Activated CD4-positive, alpha-beta T cell treated with anti-CD3 and anti-CD28 coated beads for 36 hours (primary cell): ENCODE measurements around the gene SEC61A2. TPM values are rescaled to one million over a fixed set of nuclear protein-coding genes. Genes with fewer than 3 reads are reported as not detected.
A peak's percentile ranks its signal among the peaks of the same experiment; 100 is the strongest.
"Not testable (repeated sequence)": the region's sequence is repeated elsewhere in the genome, so short reads cannot be mapped to it uniquely, and the experiment has no call there.

ENCODE experiments used
- ATAC-seq: fragments of 200-7000 bp; cut with Tn5 transposase; one replicate; pipeline ENCODE4 v1.10.0; 2021; ENCODE audit warnings: mild to moderate bottlenecking, moderate library complexity
- CTCF ChIA-PET: fragments of 350-600 bp; sonication (Branson Sonifier 250); formaldehyde crosslinking; loops from one replicate; lab custom pipeline; 2021; ENCODE audit warnings: antibody characterized with exemption; lab: Charles Lee
- POLR2A ChIA-PET: fragments of 350-600 bp; sonication (Branson Sonifier 250); formaldehyde crosslinking; loops from one replicate; lab custom pipeline; 2021; ENCODE audit warnings: antibody characterized with exemption, inconsistent platforms; lab: Charles Lee
- DNase-seq: peaks from one replicate; pipeline ENCODE4 v3.0.0-alpha.2; 2020
- H3K27ac Mint-ChIP-seq: one replicate; pipeline ENCODE4 v1.8.0; 2021; ENCODE audit warnings: mixed read lengths
- H3K27me3 Mint-ChIP-seq: one replicate; pipeline ENCODE4 v1.8.0; 2021; ENCODE audit warnings: mixed read lengths
- H3K36me3 Mint-ChIP-seq: one replicate; pipeline ENCODE4 v1.8.0; 2021; ENCODE audit warnings: low read depth, mixed read lengths
- H3K4me1 Mint-ChIP-seq: one replicate; pipeline ENCODE4 v1.8.0; 2021; ENCODE audit warnings: mixed read lengths
- H3K4me3 Mint-ChIP-seq: one replicate; pipeline ENCODE4 v1.8.0; 2021; ENCODE audit warnings: mild to moderate bottlenecking, moderate library complexity, mixed read lengths
- H3K9me3 Mint-ChIP-seq: one replicate; pipeline ENCODE4 v1.8.0; 2021; ENCODE audit warnings: low read depth, mixed read lengths
- intact Hi-C, 2 experiments: fragments of 100-400 bp; cut with DNase I in 1 of 2; cut with micrococcal nuclease in 1 of 2; formaldehyde crosslinking; loops; one replicate each; pipeline versions ENCODE4 v1.14.2 to v1.15.1; 2022 to 2024; cut with DNase I, micrococcal nuclease
- total RNA-seq, 2 experiments: library from RNA; stranded (reverse); gene quantifications; one replicate each; pipeline ENCODE4 v1.2.3, GENCODE V29; 2021

Gene SEC61A2
- 10 to 100 TPM; 11.3 to 12.0 TPM for total RNA-seq

DNA sequence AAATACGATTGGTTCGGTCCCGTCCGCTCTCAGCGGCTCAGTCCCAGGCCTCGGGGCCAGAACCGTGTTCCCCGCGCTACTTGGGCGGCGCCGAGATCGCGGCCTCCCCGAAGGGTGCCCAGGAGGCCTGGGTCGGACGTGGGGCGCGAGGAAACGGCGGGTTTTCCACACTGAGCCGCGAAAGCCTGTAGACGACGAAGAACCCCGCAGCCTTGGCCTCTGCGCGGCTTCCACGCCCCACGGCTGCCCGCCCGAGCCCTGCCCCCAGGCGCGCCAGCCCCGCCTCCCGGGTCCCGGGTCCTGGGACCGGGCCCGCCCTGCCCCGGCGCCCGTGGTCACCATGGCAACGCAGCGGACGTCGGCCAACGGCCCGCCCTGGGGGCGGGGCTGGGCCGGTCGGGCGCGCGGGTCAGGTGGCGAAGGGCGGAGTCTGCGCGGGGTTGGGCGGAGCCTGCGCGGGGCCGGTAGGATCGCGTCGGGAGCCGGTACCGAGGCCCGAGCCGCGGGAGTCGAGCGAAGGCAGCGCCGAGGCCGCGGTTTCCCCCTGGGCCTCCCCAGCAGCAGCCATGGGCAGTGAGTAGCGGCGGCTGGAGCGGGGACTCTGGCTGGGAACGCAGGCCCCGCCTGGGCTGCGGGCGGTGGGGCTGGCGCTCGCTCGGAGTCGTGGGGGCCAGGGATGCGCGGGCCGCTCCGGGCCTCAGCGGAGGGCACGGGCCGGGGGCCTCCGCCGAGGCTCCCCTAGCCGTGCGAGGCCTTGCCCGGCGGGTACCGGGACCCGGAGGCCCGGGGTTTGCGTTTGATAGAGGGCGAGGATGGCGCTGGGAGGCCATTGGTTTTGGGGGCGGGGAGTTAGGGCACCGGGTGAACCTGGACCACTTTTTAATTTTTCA is at the start of gene SEC61A2:
Gene SEC61A2, plus strand, starts transcription at position 456 of the 890 bp plus-strand sequence. Its CDS starts 111 bp downstream, at position 567.
- CTCF ChIA-PET: interaction anchor here (0.8 to 1.6 kb wide), 4 partner anchors 35 to 88 kb away, joined by 3 to 6 read pairs (median 4); partner anchors contain the start of genes CDC123 and NUDT5
- intact Hi-C loops: loop anchor here (1.0 to 10.0 kb wide), 9 partner anchors 16 to 1173 kb away; partner anchors contain the start of genes NUDT5 (in 2 of the 2), DHTKD1 (in 1 of the 2), MCM10 (in 1 of the 2) and OPTN (in 1 of the 2)
- peak within 1 kb of the TSS; percentile 81 for H3K4me3 Mint-ChIP-seq
- peaks cover 19% of the 10 kb centered on the region for H3K4me1 Mint-ChIP-seq
- peak within 1 kb of the TSS; percentile 76 for H3K27ac Mint-ChIP-seq
- DNase-seq (peak; percentile 99), ATAC-seq (peak; percentile 96)
- H3K36me3 Mint-ChIP-seq: peaks cover 16% of the 10 kb centered on the region
- no peaks in the 10 kb centered on the region for H3K9me3 Mint-ChIP-seq
- no peaks in the 10 kb centered on the region for H3K27me3 Mint-ChIP-seq
- POLR2A ChIA-PET: no interaction called here

DNA sequence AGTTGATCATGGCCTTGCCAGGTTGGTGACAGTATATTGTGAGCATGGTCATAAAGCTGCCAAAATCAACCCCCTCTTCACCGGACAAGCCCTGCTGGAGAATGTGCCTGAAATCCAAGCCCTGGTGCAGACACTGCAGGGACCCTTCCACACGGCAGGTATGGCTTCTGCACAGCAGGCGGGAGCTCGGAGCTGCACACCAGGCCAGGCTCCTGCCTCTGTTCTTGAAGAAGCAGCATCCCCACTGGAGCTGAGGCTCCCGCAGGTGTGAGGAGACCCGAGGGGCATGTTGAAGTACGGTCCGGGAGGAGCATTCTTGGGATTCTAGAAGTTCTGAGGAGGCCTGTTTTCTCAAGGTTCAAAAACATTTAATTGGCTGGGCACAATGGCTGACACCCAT is 48.0 kb upstream of the SEC61A2 start:
- no peak overlapping the region for H3K27ac Mint-ChIP-seq
- H3K27me3 Mint-ChIP-seq: no peaks in the 10 kb centered on the region
- intact Hi-C loops: no loop called here
- POLR2A ChIA-PET: no interaction called here
- peaks cover 8% of the 10 kb centered on the region for H3K36me3 Mint-ChIP-seq
- ATAC-seq (no peak), DNase-seq (no peak)
- CTCF ChIA-PET: interaction anchor here (0.6 kb wide), 1 partner anchor 823 kb away, joined by 3 read pairs; no protein-coding TSS in a partner anchor
- no peak overlapping the region for H3K4me3 Mint-ChIP-seq
- H3K9me3 Mint-ChIP-seq: no peaks in the 10 kb centered on the region
- no peaks in the 10 kb centered on the region for H3K4me1 Mint-ChIP-seq

DNA sequence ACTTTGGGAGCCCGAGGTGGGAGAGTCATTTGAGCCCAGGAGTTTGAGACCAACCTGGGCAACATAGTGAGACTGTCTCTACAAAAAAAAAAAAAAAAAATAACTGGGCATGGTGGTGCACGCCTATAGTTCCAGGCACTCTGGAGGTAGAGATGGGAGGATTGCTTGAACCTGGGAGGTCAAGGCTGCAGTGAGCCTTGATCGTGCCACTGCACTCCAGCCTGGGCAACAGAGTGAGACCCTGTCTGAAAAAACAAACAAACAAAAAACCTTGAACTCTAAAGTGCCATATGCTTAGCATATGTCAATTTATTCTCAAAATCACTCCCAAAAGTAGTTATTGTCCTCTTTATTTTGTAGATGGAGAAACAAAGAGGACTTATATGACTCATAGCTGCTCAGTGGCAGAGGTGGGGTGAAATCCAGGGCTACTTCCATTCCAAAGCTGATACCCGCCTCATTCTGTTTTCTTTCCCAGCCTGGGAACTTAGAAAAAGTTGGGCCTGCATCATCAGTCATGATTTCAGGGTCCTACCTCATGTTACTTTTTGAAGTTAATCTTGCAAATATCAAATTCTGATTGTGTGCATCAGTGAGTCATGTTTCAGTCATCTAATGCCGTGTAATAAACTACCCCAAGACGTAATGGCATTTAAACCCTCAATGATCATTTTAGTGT is 47.5 kb upstream of the SEC61A2 start:
- H3K4me3 Mint-ChIP-seq: no peak overlapping the region
- CTCF ChIA-PET: no interaction called here

DNA sequence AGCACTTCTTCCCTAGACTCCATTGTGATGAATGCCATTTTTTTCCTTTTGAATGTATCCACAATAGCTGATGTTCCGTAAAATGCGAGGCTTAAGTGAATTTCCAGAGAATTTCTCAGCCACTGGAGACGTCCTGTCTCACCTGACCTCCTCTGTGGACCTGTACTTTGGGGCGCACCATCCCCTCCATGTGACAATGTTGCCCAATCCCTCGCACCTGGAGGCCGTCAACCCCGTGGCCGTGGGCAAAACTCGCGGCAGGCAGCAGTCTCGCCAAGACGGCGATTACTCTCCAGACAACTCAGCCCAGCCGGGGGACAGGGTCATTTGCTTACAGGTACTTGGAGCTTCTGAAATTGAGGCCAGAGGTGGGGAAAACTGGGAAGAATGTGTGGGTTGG is 40.6 kb upstream of the SEC61A2 start:
- Mint-ChIP-seq H3K27me3 (no peaks in the 10 kb centered on the region), H3K27ac (no peak overlapping the region), H3K4me1 (no peaks in the 10 kb centered on the region), H3K36me3 (peaks cover 37% of the 10 kb centered on the region), H3K9me3 (no peaks in the 10 kb centered on the region), H3K4me3 (no peak overlapping the region)
- DNase-seq: no peak
- ChIA-PET POLR2A (no interaction called here), CTCF (no interaction called here)
- intact Hi-C loops: no loop called here
- ATAC-seq: no peak

More for the DNA sequence above, 47.5 kb upstream of the SEC61A2 start:
- Mint-ChIP-seq H3K4me1 (no peaks in the 10 kb centered on the region), H3K9me3 (no peaks in the 10 kb centered on the region), H3K27me3 (no peaks in the 10 kb centered on the region), H3K36me3 (peaks cover 8% of the 10 kb centered on the region), H3K27ac (no peak overlapping the region)
- intact Hi-C loops: no loop called here
- ATAC-seq: no peak
- POLR2A ChIA-PET: interaction anchor here (0.7 kb wide), 1 partner anchor 934 kb away, joined by 5 read pairs; no protein-coding TSS in a partner anchor
- no peak for DNase-seq

DNA sequence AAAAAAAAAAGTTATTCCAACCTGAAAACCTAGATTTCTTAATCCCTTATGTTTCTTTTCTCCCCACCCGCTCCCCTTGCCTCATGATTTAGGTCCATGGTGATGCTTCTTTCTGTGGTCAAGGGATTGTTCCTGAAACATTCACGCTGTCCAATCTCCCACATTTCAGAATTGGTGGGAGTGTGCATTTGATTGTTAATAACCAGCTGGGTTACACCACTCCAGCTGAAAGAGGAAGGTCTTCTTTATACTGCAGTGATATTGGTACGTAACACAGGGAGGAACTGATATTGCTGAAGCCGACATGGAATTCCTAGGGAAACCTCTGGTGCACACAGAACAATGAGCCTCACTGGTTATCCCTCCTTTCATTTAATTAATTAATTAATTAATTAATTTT is 38.1 kb upstream of the SEC61A2 start:
- DNase-seq: no peak
- H3K9me3 Mint-ChIP-seq: no peaks in the 10 kb centered on the region

DNA sequence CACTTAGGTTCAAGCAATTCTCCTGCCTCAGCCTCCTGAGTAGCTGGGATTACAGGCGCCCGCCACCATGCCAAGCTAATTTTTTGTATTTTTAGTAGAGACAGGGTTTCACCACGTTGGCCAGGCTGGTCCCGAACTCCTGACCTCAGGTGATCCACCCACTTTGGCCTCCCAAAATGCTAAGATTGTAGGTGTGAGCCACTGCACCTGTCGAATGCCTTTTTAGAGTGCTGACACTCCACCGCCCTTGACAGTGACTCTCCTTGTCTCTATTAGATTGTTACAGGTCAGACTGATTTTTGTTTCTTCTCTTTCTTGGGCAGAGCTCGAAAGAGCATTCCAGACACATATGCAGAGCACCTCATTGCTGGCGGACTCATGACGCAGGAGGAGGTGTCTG is 32.1 kb upstream of the SEC61A2 start:
- H3K4me1 Mint-ChIP-seq, H3K9me3 Mint-ChIP-seq, H3K27me3 Mint-ChIP-seq, CTCF ChIA-PET, ATAC-seq, H3K27ac Mint-ChIP-seq, H3K4me3 Mint-ChIP-seq, POLR2A ChIA-PET, DNase-seq, intact Hi-C loops: not testable (repeated sequence)
- H3K36me3 Mint-ChIP-seq: peaks cover 36% of the 10 kb centered on the region

More for the DNA sequence above, 38.1 kb upstream of the SEC61A2 start:
- Mint-ChIP-seq H3K4me3 (no peak overlapping the region), H3K27ac (no peak overlapping the region), H3K4me1 (no peaks in the 10 kb centered on the region), H3K27me3 (no peaks in the 10 kb centered on the region), H3K36me3 (peaks cover 33% of the 10 kb centered on the region)
- CTCF ChIA-PET: no interaction called here
- intact Hi-C loops: no loop called here
- ATAC-seq: no peak
- POLR2A ChIA-PET: no interaction called here

DNA sequence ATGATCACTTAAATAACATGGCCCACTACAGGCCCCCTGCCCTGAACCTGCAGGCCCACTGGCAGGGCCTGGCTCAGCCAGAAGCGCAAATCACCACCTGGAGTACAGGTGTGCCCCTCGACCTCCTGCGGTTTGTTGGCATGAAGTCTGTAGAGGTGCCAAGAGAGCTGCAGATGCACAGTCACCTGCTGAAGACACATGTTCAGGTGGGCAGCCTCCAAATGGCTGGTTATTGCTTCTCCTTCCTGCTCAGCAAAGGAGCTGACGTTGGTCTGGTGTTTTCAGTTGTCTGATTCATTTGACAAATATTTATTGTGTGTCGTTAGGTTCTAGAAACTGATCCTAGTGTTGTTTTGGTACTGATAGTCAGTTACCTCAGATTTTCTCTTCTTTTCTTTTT is 31.7 kb upstream of the SEC61A2 start:
- Mint-ChIP-seq H3K4me3 (no peak overlapping the region), H3K9me3 (no peaks in the 10 kb centered on the region), H3K27ac (no peak overlapping the region), H3K4me1 (no peaks in the 10 kb centered on the region), H3K36me3 (peaks cover 33% of the 10 kb centered on the region), H3K27me3 (no peaks in the 10 kb centered on the region)
- ATAC-seq: no peak
- intact Hi-C loops: no loop called here
- POLR2A ChIA-PET: no interaction called here
- no peak for DNase-seq
- CTCF ChIA-PET: interaction anchor here (0.6 kb wide), 1 partner anchor 261 kb away, joined by 3 read pairs; no protein-coding TSS in a partner anchor

DNA sequence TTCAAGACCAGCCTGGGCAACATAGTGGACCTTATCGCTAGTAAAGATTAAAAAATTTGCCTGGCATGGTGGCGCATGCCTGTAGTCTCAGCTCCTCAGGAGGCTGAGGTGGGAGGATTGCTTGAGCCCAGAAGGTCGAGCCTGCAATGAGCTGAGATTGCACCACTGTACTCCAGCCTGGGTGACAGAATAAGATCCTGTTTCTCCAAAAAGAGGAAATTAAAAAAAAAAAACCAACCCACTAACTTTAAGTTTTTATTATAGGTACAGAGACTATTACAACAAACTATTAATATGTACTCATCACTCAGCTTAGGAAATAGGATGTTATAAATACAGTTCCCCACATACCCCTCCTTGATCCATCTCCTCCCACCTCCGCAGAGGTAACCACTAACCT is 30.5 kb upstream of the SEC61A2 start:
- H3K36me3 Mint-ChIP-seq: peaks cover 33% of the 10 kb centered on the region
- H3K27ac Mint-ChIP-seq: no peak overlapping the region
- H3K4me3 Mint-ChIP-seq: no peak overlapping the region
- CTCF ChIA-PET: interaction anchor here (0.6 kb wide), 1 partner anchor 49 kb away, joined by 4 read pairs; no protein-coding TSS in a partner anchor
- no peaks in the 10 kb centered on the region for H3K9me3 Mint-ChIP-seq
- intact Hi-C loops: no loop called here
- ATAC-seq (no peak), DNase-seq (no peak)
- POLR2A ChIA-PET: no interaction called here
- H3K4me1 Mint-ChIP-seq: no peaks in the 10 kb centered on the region
- no peaks in the 10 kb centered on the region for H3K27me3 Mint-ChIP-seq

DNA sequence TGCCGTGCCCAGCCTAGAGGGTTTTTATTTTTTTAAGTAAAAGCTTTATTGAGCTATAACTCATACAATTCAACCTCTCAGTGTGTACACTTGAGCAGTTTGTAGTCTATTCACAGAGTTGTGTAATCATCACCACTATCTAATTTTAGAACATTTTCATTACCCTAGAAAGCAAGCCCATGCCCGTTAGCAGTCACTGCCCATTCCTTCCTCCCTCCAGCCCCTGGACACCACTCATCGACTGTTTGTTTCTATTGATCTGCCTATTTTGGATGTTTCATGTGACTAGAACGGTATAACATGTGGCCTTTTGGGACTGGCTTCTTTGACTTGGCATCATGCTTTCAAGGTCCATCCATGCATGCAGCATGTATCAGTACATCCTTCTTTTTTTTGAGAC is 25.7 kb upstream of the SEC61A2 start:
- H3K4me1 Mint-ChIP-seq: no peaks in the 10 kb centered on the region
- H3K27me3 Mint-ChIP-seq: no peaks in the 10 kb centered on the region
- intact Hi-C loops: no loop called here
- H3K9me3 Mint-ChIP-seq: no peaks in the 10 kb centered on the region
- no peak for ATAC-seq
- H3K27ac Mint-ChIP-seq: no peak overlapping the region
- ChIA-PET CTCF (no interaction called here), POLR2A (interaction anchor here (0.5 kb wide), 1 partner anchor 55 kb away, joined by 3 read pairs; no protein-coding TSS in a partner anchor)
- no peak for DNase-seq
- no peak overlapping the region for H3K4me3 Mint-ChIP-seq
- peaks cover 50% of the 10 kb centered on the region for H3K36me3 Mint-ChIP-seq

DNA sequence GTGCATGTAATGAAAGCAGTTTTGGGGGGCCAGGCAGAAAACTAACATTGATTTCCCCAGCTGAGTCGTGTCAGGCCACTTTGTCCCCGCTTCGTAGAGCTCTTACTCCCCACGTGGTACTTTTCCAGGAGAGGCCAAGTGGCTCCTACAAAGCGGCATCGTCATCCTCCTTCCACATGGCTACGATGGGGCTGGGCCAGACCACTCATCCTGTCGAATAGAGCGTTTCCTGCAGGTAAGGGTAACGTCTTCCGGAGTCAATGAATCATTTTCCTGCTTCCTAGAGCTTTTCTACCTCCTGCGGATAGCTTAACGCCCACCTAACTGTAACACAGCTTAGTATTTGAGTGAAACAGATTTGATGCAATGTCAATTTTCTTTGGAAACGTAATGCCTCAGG is 21.7 kb upstream of the SEC61A2 start:
- DNase-seq: no peak
- intact Hi-C loops: no loop called here
- Mint-ChIP-seq H3K4me1 (peaks cover 21% of the 10 kb centered on the region), H3K4me3 (no peak overlapping the region), H3K27me3 (no peaks in the 10 kb centered on the region), H3K27ac (no peak overlapping the region), H3K9me3 (no peaks in the 10 kb centered on the region), H3K36me3 (peaks cover 48% of the 10 kb centered on the region)
- POLR2A ChIA-PET: no interaction called here
- CTCF ChIA-PET: interaction anchor here (0.6 kb wide), 1 partner anchor 295 kb away, joined by 4 read pairs; no protein-coding TSS in a partner anchor
- ATAC-seq: no peak

DNA sequence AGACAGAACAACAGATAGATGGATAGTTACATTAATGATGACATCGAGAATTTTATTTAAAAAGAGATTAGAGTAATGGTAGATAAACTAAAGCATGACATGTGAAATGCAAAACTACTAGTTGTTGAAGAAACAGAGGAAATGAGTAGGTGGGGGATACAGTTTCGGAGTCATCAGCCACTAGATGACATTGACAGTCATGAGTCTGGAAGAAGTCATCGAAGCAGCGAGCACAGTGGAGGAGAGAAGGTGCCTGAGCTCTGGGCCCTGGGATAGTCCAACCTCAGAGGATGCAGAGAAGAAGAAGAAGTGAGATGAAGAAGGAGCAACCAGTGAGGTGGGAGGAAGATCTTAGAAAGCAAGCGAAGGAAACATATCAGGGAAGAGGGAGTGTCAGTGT is 20.2 kb upstream of the SEC61A2 start:
- CTCF ChIA-PET: no interaction called here
- H3K4me3 Mint-ChIP-seq: no peak overlapping the region
- ATAC-seq (no peak), DNase-seq (no peak)
- H3K36me3 Mint-ChIP-seq: peaks cover 42% of the 10 kb centered on the region
- intact Hi-C loops: no loop called here
- H3K4me1 Mint-ChIP-seq: peaks cover 31% of the 10 kb centered on the region
- peak overlapping the region; percentile 56 for H3K27ac Mint-ChIP-seq
- no peaks in the 10 kb centered on the region for H3K9me3 Mint-ChIP-seq
- POLR2A ChIA-PET: no interaction called here
- H3K27me3 Mint-ChIP-seq: no peaks in the 10 kb centered on the region
